Left kidney (tissue), 2 donors: ENCODE measurements around the gene MAP1S. TPM values are rescaled to one million over a fixed set of nuclear protein-coding genes. Genes with fewer than 3 reads are reported as not detected.
"Not testable (repeated sequence)": the region's sequence is repeated elsewhere in the genome, so short reads cannot be mapped to it uniquely, and the experiment has no call there.

Experiments used
- DNase-seq: peaks from one replicate; pipeline ENCODE4 v3.0.0-alpha.2; 2013
- polyA plus RNA-seq: library from polyadenylated mRNA; unstranded; fragments of 120-200 nt; gene quantifications from one replicate; pipeline ENCODE4 v1.2.1, GENCODE V29; 2013; ENCODE audit not compliant: insufficient read length

The MAP1S gene
- polyA plus RNA-seq, 1 donor, result 28.3 TPM

GRCh38 chr19:17758515-17758914 lies 39.2 kb downstream of the MAP1S start:
- DNase-seq, result no peak

DNA sequence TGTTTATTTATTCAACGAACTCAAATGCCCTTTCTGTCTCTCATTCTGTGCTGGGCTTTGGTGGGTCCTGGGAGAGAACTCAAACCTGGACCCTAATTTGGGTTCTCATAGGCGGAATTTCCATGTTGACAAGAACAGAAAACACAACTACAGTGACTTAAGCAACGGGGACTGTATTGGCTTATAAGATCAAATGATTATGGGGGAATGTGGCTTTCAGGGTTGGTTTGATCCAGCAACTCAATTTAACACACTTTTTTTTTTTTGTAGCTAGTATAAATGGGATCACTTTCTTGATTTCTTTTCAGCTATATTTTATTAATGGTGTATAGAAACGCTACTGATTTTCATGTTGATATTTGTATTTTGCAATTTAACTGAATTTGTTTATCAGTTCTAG lies 41.9 kb downstream of the MAP1S start:
- DNase-seq, result no peak

DNA sequence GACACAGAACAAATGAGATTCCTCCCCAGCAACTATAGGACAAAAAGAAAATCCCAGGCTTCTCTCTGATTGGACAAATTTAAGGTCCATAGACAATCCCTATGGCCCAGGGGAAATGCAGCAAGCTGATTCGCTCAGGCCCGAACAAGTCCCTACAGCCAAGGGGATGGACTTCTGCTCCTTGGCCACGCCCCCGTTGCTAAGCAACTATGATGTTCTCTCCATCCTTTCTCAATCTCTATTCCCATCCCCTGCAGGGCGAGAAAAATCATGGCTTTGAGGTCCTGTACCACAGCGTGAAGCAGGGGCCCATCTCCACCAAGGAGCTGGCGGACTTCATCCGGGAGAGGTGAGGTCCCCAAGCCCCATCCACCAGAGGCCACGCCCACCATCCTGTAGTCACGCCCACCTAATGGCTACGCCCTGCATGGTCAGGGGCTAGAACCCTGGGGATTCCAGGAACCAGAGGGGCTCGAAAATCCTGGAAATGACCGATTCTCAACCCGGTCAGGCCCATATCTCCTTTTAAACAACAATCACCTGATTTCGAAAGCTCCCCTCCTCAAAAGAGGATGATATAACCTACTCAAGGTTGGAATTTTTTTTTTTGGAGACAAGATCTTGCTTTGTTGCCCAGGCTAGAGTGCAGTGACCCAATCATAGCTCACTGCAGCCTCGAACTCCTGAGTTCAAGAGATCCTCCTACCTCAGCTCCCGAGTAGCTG lies 43.4 kb downstream of the MAP1S start:
- DNase-seq, result no peak

- DNase-seq, result no peak
Measured at GRCh38 chr19:17764348-17764747, 45.1 kb downstream of the MAP1S start.

GRCh38 chr19:17765069-17765618 lies 45.9 kb downstream of the MAP1S start:
- DNase-seq, result no peak

- peak; percentile 72 for DNase-seq
Measured at GRCh38 chr19:17766543-17767131, 47.4 kb downstream of the MAP1S start.

DNA sequence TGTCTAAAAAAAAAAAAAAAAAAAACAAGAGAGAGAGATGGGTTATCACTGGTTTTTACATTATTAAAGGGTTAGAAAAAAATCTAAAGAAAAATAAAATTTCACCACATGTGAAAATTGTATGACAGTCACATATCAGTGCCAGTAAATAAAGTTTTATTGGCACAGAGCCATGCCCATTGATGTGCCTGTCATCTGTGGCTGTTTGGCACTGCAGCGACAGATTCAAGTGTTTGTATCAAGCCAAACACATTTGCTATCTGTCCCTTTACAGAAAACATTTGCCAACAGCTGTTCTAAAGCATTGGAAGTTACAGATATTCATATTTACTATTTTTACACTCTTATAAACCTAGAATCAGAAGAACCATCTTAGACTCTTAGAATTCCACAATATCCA lies 48.3 kb downstream of the MAP1S start:
- DNase-seq, result no peak

- no peak for DNase-seq
Measured at GRCh38 chr19:17770613-17771012, 51.3 kb downstream of the MAP1S start.

- DNase-seq, result no peak
Measured at GRCh38 chr19:17772172-17772571, 52.9 kb downstream of the MAP1S start.

DNA sequence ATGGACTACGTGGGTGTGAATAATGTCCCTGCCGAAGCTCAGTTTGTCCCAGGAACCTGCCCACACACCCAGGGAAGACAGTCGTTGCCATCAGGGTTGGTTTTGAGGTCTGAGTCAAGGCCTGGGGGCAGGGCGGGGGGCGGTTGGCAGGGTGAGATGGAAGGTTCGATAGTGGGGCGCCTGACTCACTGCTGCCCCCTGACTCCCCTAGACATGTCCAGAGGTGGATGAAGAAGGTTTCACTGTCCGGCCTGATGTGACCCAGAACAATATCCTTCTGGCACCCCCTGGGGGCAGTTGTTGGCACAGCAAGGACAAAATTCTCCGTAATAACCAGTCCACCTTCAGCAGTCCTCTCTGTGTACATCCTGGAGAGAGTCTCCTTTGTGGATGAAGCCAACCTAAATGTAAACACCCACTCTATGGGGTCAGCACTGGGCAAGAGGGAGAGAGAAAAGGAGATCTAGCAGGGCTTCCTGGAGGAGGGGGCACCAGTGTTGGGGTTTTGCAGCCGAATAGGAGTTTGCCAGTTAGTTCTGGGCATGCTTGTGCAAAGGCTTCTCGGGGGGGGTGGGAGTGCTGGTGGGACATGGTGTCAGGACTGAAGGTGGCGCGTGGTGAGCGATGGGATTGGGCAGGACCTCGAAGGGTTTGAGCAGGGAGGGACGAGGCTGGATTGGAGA lies 56.1 kb downstream of the MAP1S start:
- DNase-seq, result no peak

- no peak for DNase-seq
Measured at GRCh38 chr19:17775991-17776803, 56.9 kb downstream of the MAP1S start.

DNA sequence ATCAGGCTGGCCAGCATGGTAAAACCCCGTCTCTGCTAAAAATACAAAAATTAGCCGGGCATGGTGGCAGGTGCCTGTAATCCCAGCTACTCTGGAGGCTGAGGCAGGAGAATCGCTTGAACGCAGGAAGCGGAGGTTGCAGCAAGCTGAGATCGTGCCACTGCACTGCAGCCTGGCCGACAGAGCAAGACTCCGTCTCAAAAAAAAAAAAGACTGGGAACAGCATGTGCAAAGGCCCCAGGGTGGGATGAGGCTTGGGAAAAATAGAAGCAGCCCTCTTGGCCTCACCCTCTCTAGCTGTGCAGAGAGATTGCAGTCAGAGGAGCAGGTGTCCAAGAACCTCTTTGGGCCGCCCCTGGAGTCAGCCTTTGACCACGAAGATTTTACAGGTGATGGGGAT lies 58.6 kb downstream of the MAP1S start:
- DNase-seq, result not testable (repeated sequence)

DNA sequence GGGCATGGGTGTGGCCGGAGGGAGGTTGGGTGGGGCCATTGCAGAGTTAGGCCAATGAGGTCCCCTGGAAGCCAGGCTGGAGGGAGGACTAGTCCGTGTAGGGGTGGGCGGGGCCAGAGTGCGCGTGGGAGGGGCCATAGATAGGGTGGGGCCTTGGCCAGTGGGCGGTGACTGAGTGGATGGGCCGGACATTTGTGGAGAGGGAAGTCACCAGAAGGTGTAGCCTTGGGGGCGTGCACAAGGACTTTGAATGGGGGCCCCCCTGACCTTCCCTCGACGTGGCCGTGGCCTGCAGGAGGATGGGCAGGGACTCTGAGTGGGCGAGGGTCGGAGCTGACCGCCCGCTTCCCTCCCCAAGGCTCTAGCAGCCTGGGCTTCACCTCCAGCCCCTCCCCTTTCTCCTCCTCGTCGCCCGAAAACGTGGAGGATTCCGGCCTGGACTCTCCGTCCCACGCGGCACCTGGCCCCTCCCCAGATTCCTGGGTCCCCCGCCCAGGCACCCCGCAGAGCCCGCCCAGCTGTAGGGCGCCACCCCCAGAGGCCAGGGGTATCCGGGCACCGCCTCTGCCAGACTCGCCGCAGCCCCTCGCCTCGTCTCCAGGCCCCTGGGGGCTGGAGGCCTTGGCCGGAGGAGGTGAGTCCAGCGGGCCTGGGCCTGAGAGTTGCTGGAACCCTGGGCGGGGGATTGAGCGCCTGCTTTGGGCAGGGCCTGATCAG lies 59.1 kb downstream of the MAP1S start:
- peak; percentile 27 for DNase-seq

GRCh38 chr19:17778968-17779929 lies 60.0 kb downstream of the MAP1S start:
- DNase-seq, result peak; percentile 55

DNA sequence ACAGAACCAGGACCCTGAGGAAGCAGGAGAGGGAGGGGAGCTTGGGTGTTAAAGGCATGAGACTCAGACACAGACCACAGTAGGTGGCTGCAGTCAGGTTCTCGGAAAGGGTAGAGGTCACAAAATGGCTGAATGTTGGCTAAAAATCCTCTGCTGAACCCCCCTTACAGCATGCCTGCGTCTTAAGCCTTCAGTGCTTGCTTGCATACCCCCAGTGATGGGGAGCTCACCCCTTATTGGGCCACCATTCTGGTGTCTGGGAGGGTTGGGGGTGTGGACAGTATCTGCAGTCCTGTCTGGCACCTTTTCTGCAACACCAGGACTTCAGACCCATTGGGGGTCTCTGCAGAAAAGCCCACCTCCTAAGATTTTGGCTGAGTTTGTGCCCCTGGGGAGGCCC lies 61.5 kb downstream of the MAP1S start:
- DNase-seq, result no peak

GRCh38 chr19:17783721-17784120 lies 64.4 kb downstream of the MAP1S start:
- not testable (repeated sequence) for DNase-seq
